HEK293 (cell line): ENCODE results near the gene ADRB2.

Source experiments
- CTCF ChIA-PET: fragments of 350-600 bp; formaldehyde crosslinking; extraction: SDS; loops from one replicate; lab custom pipeline; 2021; ENCODE audit warnings: antibody characterized with exemption; lab: Yijun Ruan, JAX
- POLR2A ChIA-PET: fragments of 300-600 bp; formaldehyde crosslinking; extraction: SDS; loops from one replicate; lab custom pipeline; 2020; ENCODE audit warnings: antibody characterized with exemption, inconsistent platforms; lab: Yijun Ruan, JAX
- H3K27ac ChIP-seq: fragments of 200-500 bp; sonication (Bioruptor generic); 2 replicates; pipeline ENCODE4 v1.5.1; 2014; ENCODE audit warnings: low read depth, low read length, control low read depth, inconsistent platforms; ENCODE audit errors: extremely low read depth
- H3K36me3 ChIP-seq, 2 experiments: fragments of 200-500 bp in 1 of 2; sonication (Bioruptor generic) in 1 of 2; 1 replicate in 1 of 2; 2 replicates in 1 of 2; pipeline ENCODE4 v1.5.1; 2014 to 2017; ENCODE audit warnings: inconsistent platforms in 2 of 2, low read length in 2 of 2; ENCODE audit not compliant: control insufficient read depth in 2 of 2, insufficient read depth in 1 of 2
- H3K4me1 ChIP-seq: fragments of 200-500 bp; sonication (Bioruptor generic); 2 replicates; pipeline ENCODE4 v1.5.1; 2014; ENCODE audit warnings: mild to moderate bottlenecking, low read length, inconsistent platforms; ENCODE audit not compliant: control insufficient read depth, insufficient read depth
- H3K4me3 ChIP-seq: 2 replicates; pipeline ENCODE4 v1.5.1; 2011; ENCODE audit warnings: low read depth, mild to moderate bottlenecking, control low read depth, low read length, moderate library complexity
- H3K9me3 ChIP-seq: fragments of 200-500 bp; sonication (Bioruptor generic); 2 replicates; pipeline ENCODE4 v1.5.1; 2014; ENCODE audit warnings: low read depth, low read length, inconsistent platforms; ENCODE audit not compliant: control insufficient read depth, insufficient read depth
- AEBP2 ChIP-seq: fragments of 450-650 bp; formaldehyde crosslinking; IDR thresholded peaks from 2 replicates; pipeline ENCODE4 v1.5.1; 2016; ENCODE audit warnings: missing biosample characterization, missing genetic modification characterization, borderline replicate concordance
- EGR2 ChIP-seq: fragments of 450-650 bp; formaldehyde crosslinking; IDR thresholded peaks from 2 replicates; pipeline ENCODE4 v1.5.1; 2016; ENCODE audit warnings: low read depth, missing biosample characterization, missing genetic modification characterization
- GLIS2 ChIP-seq: fragments of 450-650 bp; formaldehyde crosslinking; IDR thresholded peaks from 2 replicates; pipeline ENCODE4 v1.5.1; 2016; ENCODE audit warnings: missing biosample characterization, missing genetic modification characterization
- REPIN1 ChIP-seq: fragments of 450-650 bp; formaldehyde crosslinking; IDR thresholded peaks from 2 replicates; pipeline ENCODE4 v1.5.1; 2017; ENCODE audit warnings: missing biosample characterization, missing genetic modification characterization, low read depth
- SALL2 ChIP-seq: fragments of 450-650 bp; formaldehyde crosslinking; IDR thresholded peaks from 2 replicates; pipeline ENCODE4 v1.5.0; 2017; ENCODE audit warnings: missing biosample characterization, mild to moderate bottlenecking, missing genetic modification characterization, borderline replicate concordance
- SP2 ChIP-seq: fragments of 450-650 bp; formaldehyde crosslinking; IDR thresholded peaks from 2 replicates; pipeline ENCODE4 v1.5.1; 2016; ENCODE audit warnings: missing biosample characterization, missing genetic modification characterization
- TCF7L2 ChIP-seq: IDR thresholded peaks from 2 replicates; pipeline ENCODE4 v1.6.1; 2011; ENCODE audit warnings: low read depth, mild to moderate bottlenecking, inconsistent platforms, low read length, moderate library complexity, borderline replicate concordance
- ZBTB17 ChIP-seq: fragments of 450-650 bp; formaldehyde crosslinking; IDR thresholded peaks from 2 replicates; pipeline ENCODE4 v1.5.1; 2016; ENCODE audit warnings: missing biosample characterization, missing genetic modification characterization
- ZFHX2 ChIP-seq: fragments of 450-650 bp; formaldehyde crosslinking; conservative IDR thresholded peaks from 2 replicates; pipeline ENCODE4 v1.5.1; 2016; ENCODE audit warnings: missing biosample characterization, missing genetic modification characterization
- ZNF132 ChIP-seq: fragments of 450-650 bp; formaldehyde crosslinking; IDR thresholded peaks from 2 replicates; pipeline ENCODE4 v1.5.1; 2017; ENCODE audit warnings: missing biosample characterization, missing genetic modification characterization, borderline replicate concordance
- ZNF133 ChIP-seq: fragments of 450-650 bp; formaldehyde crosslinking; IDR thresholded peaks from 2 replicates; pipeline ENCODE4 v1.5.1; 2016; ENCODE audit warnings: missing biosample characterization, missing genetic modification characterization
- ZNF223 ChIP-seq: fragments of 450-650 bp; formaldehyde crosslinking; IDR thresholded peaks from 2 replicates; pipeline ENCODE4 v1.5.1; 2016; ENCODE audit warnings: missing biosample characterization, missing genetic modification characterization
- ZNF426 ChIP-seq: fragments of 450-650 bp; formaldehyde crosslinking; IDR thresholded peaks from 2 replicates; pipeline ENCODE4 v1.5.1; 2017; ENCODE audit warnings: missing biosample characterization, missing genetic modification characterization, mild to moderate bottlenecking, inconsistent platforms, moderate library complexity
- ZNF530 ChIP-seq: fragments of 450-650 bp; formaldehyde crosslinking; IDR thresholded peaks from 2 replicates; pipeline ENCODE4 v1.5.1; 2016; ENCODE audit warnings: low read depth, missing biosample characterization, missing genetic modification characterization
- ZNF585B ChIP-seq: fragments of 450-650 bp; formaldehyde crosslinking; IDR thresholded peaks from 2 replicates; pipeline ENCODE4 v1.5.1; 2016; ENCODE audit warnings: missing biosample characterization, missing genetic modification characterization
- ZNF610 ChIP-seq: fragments of 450-650 bp; formaldehyde crosslinking; IDR thresholded peaks from 2 replicates; pipeline ENCODE4 v1.5.1; 2016; ENCODE audit warnings: missing biosample characterization, missing genetic modification characterization, borderline replicate concordance
- ZNF639 ChIP-seq: fragments of 450-650 bp; formaldehyde crosslinking; IDR thresholded peaks from 2 replicates; pipeline ENCODE4 v1.5.1; 2016; ENCODE audit warnings: missing biosample characterization, missing genetic modification characterization
- ZNF704 ChIP-seq: fragments of 450-650 bp; formaldehyde crosslinking; IDR thresholded peaks from 2 replicates; pipeline ENCODE4 v1.5.1; 2016; ENCODE audit warnings: missing biosample characterization, missing genetic modification characterization
- ZXDB ChIP-seq: fragments of 450-650 bp; formaldehyde crosslinking; IDR thresholded peaks from 2 replicates; pipeline ENCODE4 v1.5.1; 2016; ENCODE audit warnings: missing biosample characterization, missing genetic modification characterization
- TF ChIP-seq, protein P1 (sequence below): fragments of 450-650 bp; formaldehyde crosslinking; IDR thresholded peaks from 2 replicates; pipeline ENCODE4 v1.5.1; 2017; ENCODE audit warnings: missing biosample characterization, missing genetic modification characterization

ADRB2 gene

GRCh38 chr5:148808864-148809642 lies 17.4 kb upstream of the ADRB2 start (continued):
- 0 out of 2 replicates have a peak, but pooled peaks have one; percentile 30 for TF ChIP-seq GLIS2 (tag by site-specific recombination)
- TF ChIP-seq ZNF610 (tag by site-specific recombination), result no peak
- TF ChIP-seq ZNF530 (tag by site-specific recombination), result no peak
- no peak for TF ChIP-seq ZNF585B
- TF ChIP-seq TCF7L2, result peak; percentile 82; the same call in 1 of the 2 replicates
- TF ChIP-seq ZBTB17, result 0 out of 2 replicates have a peak, but pooled peaks have one; percentile 7
- TF ChIP-seq ZNF223 (tag by site-specific recombination), result no peak
- no peak for TF ChIP-seq REPIN1 (tag by site-specific recombination)
- TF ChIP-seq SP2, result peak; percentile 23; the same call in 1 of the 2 replicates
- no peak for TF ChIP-seq SALL2 (tag by site-specific recombination)
- no peak for TF ChIP-seq ZNF704 (tag by site-specific recombination)
- TF ChIP-seq ZNF426, result no peak
- no peak for TF ChIP-seq ZXDB (tag by site-specific recombination)
- TF ChIP-seq ZNF133 (tag by site-specific recombination), result no peak
- TF ChIP-seq ZNF132, result no peak
- TF ChIP-seq, all 188 proteins: peak for 26

GRCh38 chr5:148809781-148810524 lies 16.5 kb upstream of the ADRB2 start:
- H3K9me3 ChIP-seq, result no peaks in the 10 kb centered on the region
- peaks cover 29% of the 10 kb centered on the region for H3K4me1 ChIP-seq
- ChIA-PET CTCF (interaction anchor here (1.2 to 2.4 kb wide), 2 partner anchors 11 to 305 kb away, joined by 3 to 12 read pairs; no protein-coding TSS in a partner anchor), POLR2A (no interaction called here)
- H3K4me3 ChIP-seq, result no peak overlapping the region
- no peak overlapping the region for H3K27ac ChIP-seq
- H3K36me3 ChIP-seq, result no peaks in the 10 kb centered on the region
- no peak for TF ChIP-seq AEBP2 (tag by site-specific recombination)
- TF ChIP-seq ZFHX2 (tag by site-specific recombination), result peak; percentile 80
- TF ChIP-seq ZNF639 (tag by site-specific recombination), result no peak
- TF ChIP-seq, protein P1, sequence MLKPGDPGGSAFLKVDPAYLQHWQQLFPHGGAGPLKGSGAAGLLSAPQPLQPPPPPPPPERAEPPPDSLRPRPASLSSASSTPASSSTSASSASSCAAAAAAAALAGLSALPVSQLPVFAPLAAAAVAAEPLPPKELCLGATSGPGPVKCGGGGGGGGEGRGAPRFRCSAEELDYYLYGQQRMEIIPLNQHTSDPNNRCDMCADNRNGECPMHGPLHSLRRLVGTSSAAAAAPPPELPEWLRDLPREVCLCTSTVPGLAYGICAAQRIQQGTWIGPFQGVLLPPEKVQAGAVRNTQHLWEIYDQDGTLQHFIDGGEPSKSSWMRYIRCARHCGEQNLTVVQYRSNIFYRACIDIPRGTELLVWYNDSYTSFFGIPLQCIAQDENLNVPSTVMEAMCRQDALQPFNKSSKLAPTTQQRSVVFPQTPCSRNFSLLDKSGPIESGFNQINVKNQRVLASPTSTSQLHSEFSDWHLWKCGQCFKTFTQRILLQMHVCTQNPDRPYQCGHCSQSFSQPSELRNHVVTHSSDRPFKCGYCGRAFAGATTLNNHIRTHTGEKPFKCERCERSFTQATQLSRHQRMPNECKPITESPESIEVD (tag by site-specific recombination), result peak; percentile 25; the same call in 1 of the 2 replicates
- TF ChIP-seq EGR2 (tag by site-specific recombination), result peak; percentile 69
